ENCODE data around the gene FADS2.

DNA sequence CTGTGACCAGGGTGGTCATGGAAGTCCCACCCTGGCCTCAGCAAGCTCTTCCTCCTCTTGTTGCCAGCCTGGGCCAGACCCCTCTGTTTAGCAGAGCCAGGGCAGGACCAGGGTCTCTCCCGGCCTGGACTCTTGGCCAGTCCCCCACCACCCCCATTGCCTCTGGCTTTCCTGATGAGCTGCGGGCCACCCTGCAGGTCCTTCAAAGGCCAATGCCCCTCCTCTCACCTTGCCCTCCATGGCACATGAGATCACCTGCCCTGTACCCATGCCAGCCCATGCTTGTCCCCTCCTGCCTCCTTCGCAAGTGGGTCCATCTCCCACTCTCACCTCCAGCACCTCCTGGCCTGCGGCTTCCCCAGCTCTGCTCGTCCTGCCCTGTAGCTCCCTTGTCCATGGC lies 10.4 kb downstream of the FADS2 start:
- TF ChIP-seq CTCF (IDR thresholded peaks at IDR 0.05; ENCODE audit: insufficient read depth, low read length) = no peak
- TF ChIP-seq POLR2AphosphoS5 (IDR thresholded peaks at IDR 0.05; ENCODE audit: low read depth) = no peak
- no peak for TF ChIP-seq GABPA (IDR thresholded peaks at IDR 0.05; ENCODE audit: low read depth)
